GM23248 (cell line): ENCODE measurements around the gene TSHZ2.

ENCODE experiments used
- EZH2 ChIP-seq: fragments of 200-600 bp; sonication (generic); IDR thresholded peaks from 2 replicates; pipeline ENCODE4 v1.6.1; 2018; ENCODE audit warnings: antibody characterized with exemption, mild to moderate bottlenecking; ENCODE audit not compliant: insufficient read depth, poor library complexity, severe bottlenecking
- EZH2phosphoT487 ChIP-seq: fragments of 200-600 bp; sonication (generic); IDR thresholded peaks from 2 replicates; pipeline ENCODE4 v1.6.1; 2018; ENCODE audit warnings: antibody characterized with exemption, moderate library complexity, mild to moderate bottlenecking, low read depth; ENCODE audit not compliant: insufficient read depth

DNA sequence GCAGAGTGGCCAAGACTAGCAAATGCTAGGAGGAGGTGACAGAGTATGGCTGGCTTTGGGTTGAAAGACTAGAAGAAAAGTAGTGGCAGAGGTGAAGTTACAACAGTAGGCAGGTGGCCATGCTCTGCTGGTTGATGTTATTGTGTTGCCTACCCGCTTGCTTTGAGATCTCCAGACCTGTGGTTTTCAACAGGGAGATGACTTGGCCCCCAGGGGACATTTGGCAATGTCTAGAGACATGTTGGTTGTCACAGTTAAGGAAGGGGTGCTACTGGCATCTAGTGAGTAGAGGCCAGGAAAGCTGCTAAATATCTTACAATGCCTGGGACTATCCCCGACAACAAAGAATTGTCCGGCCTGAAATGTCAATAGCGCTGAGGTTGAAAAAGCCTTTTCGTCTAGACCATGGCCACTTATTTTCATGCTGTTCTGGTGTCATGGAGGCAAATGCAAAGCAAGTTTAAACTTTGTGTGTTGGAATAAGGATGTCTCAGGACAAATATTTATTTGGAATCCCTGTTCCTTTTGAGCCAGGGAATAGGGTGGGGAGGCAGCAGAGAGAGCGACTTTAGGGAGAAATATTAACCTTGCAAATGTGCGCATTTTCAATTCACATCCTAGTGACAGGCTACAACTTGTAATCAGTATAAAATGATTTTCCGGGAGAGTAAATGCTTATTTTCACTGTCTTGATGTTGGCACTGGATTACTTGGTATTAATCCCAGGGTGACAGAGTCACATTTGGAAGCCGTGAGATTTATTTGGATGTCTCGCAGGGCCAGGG is 417.6 kb downstream of the TSHZ2 start:
- TF ChIP-seq EZH2phosphoT487 (no peak), EZH2 (no peak)
